Activated B cell treated with CpG ODN at 0.5 μM for 24 hours (primary cell): ENCODE measurements around the gene ATF7IP. TPM values are rescaled to one million over a fixed set of nuclear protein-coding genes. Genes with fewer than 3 reads are reported as not detected.
A peak's percentile ranks its signal among the peaks of the same experiment; 100 is the strongest.
"Not testable (repeated sequence)": the region's sequence is repeated elsewhere in the genome, so short reads cannot be mapped to it uniquely, and the experiment has no call there.

ENCODE experiments used
- ATAC-seq: fragments of 200-7000 bp; cut with Tn5 transposase; one replicate; pipeline ENCODE4 v1.10.0; 2021; ENCODE audit warnings: low read depth, mild to moderate bottlenecking, moderate library complexity
- CTCF ChIA-PET: fragments of 350-600 bp; sonication (Branson Sonifier 250); formaldehyde crosslinking; loops from one replicate; lab custom pipeline; 2021; ENCODE audit warnings: antibody characterized with exemption; lab: Charles Lee
- POLR2A ChIA-PET: fragments of 350-600 bp; sonication (Branson Sonifier 250); formaldehyde crosslinking; loops from one replicate; lab custom pipeline; 2021; ENCODE audit warnings: antibody characterized with exemption; lab: Charles Lee
- DNase-seq: peaks from one replicate; pipeline ENCODE4 v3.0.0; 2022
- H3K27ac Mint-ChIP-seq: one replicate; pipeline ENCODE4 v1.8.0; 2020; ENCODE audit warnings: mixed read lengths
- H3K27me3 Mint-ChIP-seq: one replicate; pipeline ENCODE4 v1.8.0; 2021; ENCODE audit warnings: mixed read lengths
- H3K36me3 Mint-ChIP-seq: one replicate; pipeline ENCODE4 v1.8.0; 2021; ENCODE audit warnings: low read depth, mixed read lengths
- H3K4me1 Mint-ChIP-seq: one replicate; pipeline ENCODE4 v1.8.0; 2021; ENCODE audit warnings: mixed read lengths
- H3K4me3 Mint-ChIP-seq: one replicate; pipeline ENCODE4 v1.8.0; 2020; ENCODE audit warnings: mild to moderate bottlenecking, mixed read lengths
- H3K9me3 Mint-ChIP-seq: one replicate; pipeline ENCODE4 v1.8.0; 2020; ENCODE audit warnings: mixed read lengths
- intact Hi-C: fragments of 100-400 bp; cut with micrococcal nuclease; formaldehyde crosslinking; loops from one replicate; pipeline ENCODE4 v1.15.1; 2024
- total RNA-seq: library from RNA; stranded (reverse); gene quantifications from 2 replicates; pipeline ENCODE4 v1.2.3, GENCODE V29; 2022
- TF ChIP-seq, protein P1 (sequence below): fragments of 200-600 bp; IDR thresholded peaks from one replicate; pipeline ENCODE4 v1.8.0; 2022; ENCODE audit warnings: antibody characterized with exemption, mild to moderate bottlenecking

The ATF7IP gene
- total RNA-seq, 1 donor from 2014 or later, result 153 TPM

DNA sequence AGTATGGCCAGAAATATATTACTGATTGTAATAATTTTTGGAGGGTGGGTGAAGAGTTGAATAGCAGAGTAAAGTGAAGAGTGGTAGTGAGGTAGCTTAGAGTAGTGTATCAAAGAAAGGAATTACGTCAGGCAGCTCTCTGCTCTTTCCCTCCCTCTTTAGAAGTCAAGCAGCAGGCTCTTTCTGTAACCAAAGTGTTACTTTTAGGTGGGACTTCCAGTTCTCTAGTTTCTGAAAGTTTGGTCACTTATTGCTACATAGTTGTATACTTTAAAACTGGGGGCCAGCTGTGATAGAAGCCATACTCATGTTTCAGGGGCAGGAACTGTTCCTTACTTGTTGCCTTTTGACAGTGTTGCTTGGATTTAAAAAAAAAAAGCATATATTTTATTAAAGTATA, 30.6 kb downstream of the ATF7IP start:
- Mint-ChIP-seq H3K4me3 (no peak overlapping the region), H3K27ac (peak overlapping the region; percentile 73), H3K4me1 (peaks cover 86% of the 10 kb centered on the region), H3K9me3 (peaks cover 3% of the 10 kb centered on the region), H3K36me3 (peaks cover 51% of the 10 kb centered on the region), H3K27me3 (no peaks in the 10 kb centered on the region)
- TF ChIP-seq, protein P1, sequence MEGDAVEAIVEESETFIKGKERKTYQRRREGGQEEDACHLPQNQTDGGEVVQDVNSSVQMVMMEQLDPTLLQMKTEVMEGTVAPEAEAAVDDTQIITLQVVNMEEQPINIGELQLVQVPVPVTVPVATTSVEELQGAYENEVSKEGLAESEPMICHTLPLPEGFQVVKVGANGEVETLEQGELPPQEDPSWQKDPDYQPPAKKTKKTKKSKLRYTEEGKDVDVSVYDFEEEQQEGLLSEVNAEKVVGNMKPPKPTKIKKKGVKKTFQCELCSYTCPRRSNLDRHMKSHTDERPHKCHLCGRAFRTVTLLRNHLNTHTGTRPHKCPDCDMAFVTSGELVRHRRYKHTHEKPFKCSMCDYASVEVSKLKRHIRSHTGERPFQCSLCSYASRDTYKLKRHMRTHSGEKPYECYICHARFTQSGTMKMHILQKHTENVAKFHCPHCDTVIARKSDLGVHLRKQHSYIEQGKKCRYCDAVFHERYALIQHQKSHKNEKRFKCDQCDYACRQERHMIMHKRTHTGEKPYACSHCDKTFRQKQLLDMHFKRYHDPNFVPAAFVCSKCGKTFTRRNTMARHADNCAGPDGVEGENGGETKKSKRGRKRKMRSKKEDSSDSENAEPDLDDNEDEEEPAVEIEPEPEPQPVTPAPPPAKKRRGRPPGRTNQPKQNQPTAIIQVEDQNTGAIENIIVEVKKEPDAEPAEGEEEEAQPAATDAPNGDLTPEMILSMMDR, result no peak
- DNase-seq (no peak), ATAC-seq (no peak)
- intact Hi-C loops, result loop anchor here (10.0 kb wide), 1 partner anchor 559 kb away; no protein-coding TSS in a partner anchor
- CTCF ChIA-PET, result no interaction called here
- POLR2A ChIA-PET, result interaction anchor here (0.6 to 4.2 kb wide), 3 partner anchors 18 to 138 kb away, joined by 3 to 43 read pairs (median 6); partner anchors contain the start of gene ATF7IP

DNA sequence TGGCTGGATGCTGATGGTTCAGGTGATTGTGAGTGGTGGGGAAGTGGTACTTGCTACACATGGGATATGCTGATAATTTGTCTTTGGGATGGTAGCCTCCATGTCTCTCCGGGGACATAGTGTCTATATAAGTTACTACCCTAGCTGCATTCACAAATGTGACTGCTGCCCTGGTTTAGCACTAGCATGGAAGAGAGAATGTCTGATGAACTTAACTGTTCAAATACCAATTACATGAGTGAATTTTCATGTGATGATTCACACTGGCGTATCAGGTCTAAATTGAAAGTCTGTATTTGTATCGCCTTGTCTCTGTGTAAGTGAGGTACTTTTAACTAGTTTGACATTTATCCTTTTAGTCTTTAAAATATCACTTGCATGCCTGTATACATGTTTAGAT, 34.4 kb downstream of the ATF7IP start:
- Mint-ChIP-seq H3K27me3 (no peaks in the 10 kb centered on the region), H3K4me1 (peaks cover 85% of the 10 kb centered on the region), H3K27ac (peak overlapping the region; percentile 79), H3K4me3 (peak overlapping the region; percentile 42), H3K9me3 (peaks cover 3% of the 10 kb centered on the region), H3K36me3 (peaks cover 56% of the 10 kb centered on the region)
- ChIA-PET CTCF (no interaction called here), POLR2A (interaction anchor here (0.9 to 1.4 kb wide), 2 partner anchors 13 to 34 kb away, joined by 3 to 9 read pairs; partner anchors contain the start of gene ATF7IP)
- TF ChIP-seq, protein P1, result no peak
- intact Hi-C loops, result loop anchor here (10.0 kb wide), 1 partner anchor 555 kb away; no protein-coding TSS in a partner anchor
- no peak for DNase-seq
- ATAC-seq, result no peak

DNA sequence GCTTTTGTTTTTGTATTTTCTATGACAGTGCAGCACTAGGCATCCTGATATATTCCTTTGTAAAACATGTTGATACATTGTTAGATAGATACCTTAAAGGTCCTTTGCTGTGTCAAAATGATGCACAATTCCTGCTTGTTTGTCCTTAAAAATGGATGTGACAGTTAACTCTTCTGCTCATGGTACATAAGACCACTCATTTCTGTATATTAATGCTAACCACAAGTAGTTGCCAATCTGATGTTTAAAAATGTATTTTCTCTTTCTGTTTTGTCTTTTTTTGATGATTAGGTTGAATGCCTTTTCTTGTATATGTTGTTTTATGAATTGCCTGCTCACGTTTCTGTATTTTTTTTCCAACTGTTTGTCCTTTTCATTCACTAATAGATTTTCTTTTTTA, 35.1 kb downstream of the ATF7IP start:
- H3K4me1 Mint-ChIP-seq, result peaks cover 86% of the 10 kb centered on the region
- no peak overlapping the region for H3K4me3 Mint-ChIP-seq
- ATAC-seq (no peak), DNase-seq (no peak)
- no peaks in the 10 kb centered on the region for H3K27me3 Mint-ChIP-seq
- intact Hi-C loops, result no loop called here
- CTCF ChIA-PET, result no interaction called here
- POLR2A ChIA-PET, result interaction anchor here (0.7 kb wide), 1 partner anchor 201 kb away, joined by 3 read pairs; no protein-coding TSS in a partner anchor
- H3K27ac Mint-ChIP-seq, result peak overlapping the region; percentile 79
- TF ChIP-seq, protein P1, result no peak
- peaks cover 3% of the 10 kb centered on the region for H3K9me3 Mint-ChIP-seq
- H3K36me3 Mint-ChIP-seq, result peaks cover 60% of the 10 kb centered on the region

DNA sequence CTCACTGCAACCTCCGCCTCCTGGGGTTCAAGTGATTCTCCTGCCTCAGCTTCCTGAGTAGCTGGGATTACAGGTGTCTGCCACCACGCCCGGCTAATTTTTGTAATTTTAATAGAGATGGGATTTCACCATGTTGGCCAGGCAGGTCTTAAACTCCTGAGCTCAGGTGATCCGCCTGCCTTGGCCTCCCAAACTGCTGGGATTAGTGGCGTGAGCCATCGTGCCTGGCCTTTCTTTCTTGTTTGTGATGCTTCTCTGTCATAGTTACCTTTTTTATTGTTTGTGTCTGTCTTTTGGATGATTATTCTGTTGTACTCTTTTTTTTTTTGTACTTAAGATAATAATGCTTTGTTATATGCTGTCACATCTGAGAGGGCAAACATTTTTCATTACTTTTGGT, 35.8 kb downstream of the ATF7IP start:
- H3K9me3 Mint-ChIP-seq, CTCF ChIA-PET, H3K27me3 Mint-ChIP-seq, H3K4me3 Mint-ChIP-seq, DNase-seq, ATAC-seq, intact Hi-C loops: not testable (repeated sequence)
- Mint-ChIP-seq H3K27ac (peak overlapping the region; percentile 79), H3K36me3 (peaks cover 65% of the 10 kb centered on the region), H3K4me1 (peaks cover 83% of the 10 kb centered on the region)
- POLR2A ChIA-PET, result interaction anchor here (0.6 to 1.5 kb wide), 6 partner anchors 8 to 380 kb away, joined by 3 to 8 read pairs (median 4); no protein-coding TSS in a partner anchor

DNA sequence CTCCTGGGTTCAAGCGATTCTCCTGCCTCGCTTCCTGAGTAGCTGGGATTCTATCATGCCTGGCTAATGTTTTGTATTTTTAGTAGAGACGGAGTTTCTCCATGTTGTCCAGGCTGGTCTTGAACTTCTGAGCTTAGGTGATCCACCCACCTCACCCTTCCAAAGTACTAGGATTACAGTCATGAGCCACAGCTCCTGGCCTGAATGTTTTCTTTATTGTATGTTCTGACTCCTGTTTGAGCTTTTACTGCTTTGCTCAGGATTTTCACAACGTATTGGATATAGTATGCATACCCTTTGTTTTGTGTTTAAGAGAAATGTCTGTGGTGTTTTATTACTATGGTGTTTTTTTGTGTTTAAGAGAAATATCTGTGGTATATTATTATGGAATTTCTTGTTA, 37.2 kb downstream of the ATF7IP start:
- DNase-seq (no peak), ATAC-seq (no peak)
- Mint-ChIP-seq H3K4me3 (no peak overlapping the region), H3K4me1 (peaks cover 76% of the 10 kb centered on the region), H3K36me3 (peaks cover 57% of the 10 kb centered on the region), H3K27me3 (no peaks in the 10 kb centered on the region), H3K9me3 (peaks cover 3% of the 10 kb centered on the region), H3K27ac (peak overlapping the region; percentile 90)
- TF ChIP-seq, protein P1, result no peak
- intact Hi-C loops, result loop anchor here (1.0 kb wide), 1 partner anchor 7 kb away; no protein-coding TSS in a partner anchor
- ChIA-PET CTCF (interaction anchor here (1.2 kb wide), 1 partner anchor 32 kb away, joined by 3 read pairs; no protein-coding TSS in a partner anchor), POLR2A (interaction anchor here (0.6 to 1.8 kb wide), 5 partner anchors 9 to 163 kb away, joined by 3 to 7 read pairs (median 5); partner anchors contain the start of gene ATF7IP)
